GM18951 (cell line): ENCODE data around the gene CCDC6.
"Not testable (repeated sequence)": the region's sequence is repeated elsewhere in the genome, so short reads cannot be mapped to it uniquely, and the experiment has no call there.

Experiments used
- POLR2A ChIP-seq: IDR thresholded peaks from 4 replicates; pipeline ENCODE4 v1.6.1; 2011; ENCODE audit warnings: mild to moderate bottlenecking; ENCODE audit not compliant: insufficient read length, insufficient read depth; ENCODE audit errors: extremely low read depth
- in situ Hi-C: fragments of 300-500 bp; cut with MboI; formaldehyde crosslinking; loops from one replicate; pipeline ENCODE4 v1.12.0; 2022; ENCODE audit warnings: low sequenced_read_pairs, mixed read lengths, inconsistent platforms; ENCODE audit not compliant: unreplicated experiment

The CCDC6 gene

DNA sequence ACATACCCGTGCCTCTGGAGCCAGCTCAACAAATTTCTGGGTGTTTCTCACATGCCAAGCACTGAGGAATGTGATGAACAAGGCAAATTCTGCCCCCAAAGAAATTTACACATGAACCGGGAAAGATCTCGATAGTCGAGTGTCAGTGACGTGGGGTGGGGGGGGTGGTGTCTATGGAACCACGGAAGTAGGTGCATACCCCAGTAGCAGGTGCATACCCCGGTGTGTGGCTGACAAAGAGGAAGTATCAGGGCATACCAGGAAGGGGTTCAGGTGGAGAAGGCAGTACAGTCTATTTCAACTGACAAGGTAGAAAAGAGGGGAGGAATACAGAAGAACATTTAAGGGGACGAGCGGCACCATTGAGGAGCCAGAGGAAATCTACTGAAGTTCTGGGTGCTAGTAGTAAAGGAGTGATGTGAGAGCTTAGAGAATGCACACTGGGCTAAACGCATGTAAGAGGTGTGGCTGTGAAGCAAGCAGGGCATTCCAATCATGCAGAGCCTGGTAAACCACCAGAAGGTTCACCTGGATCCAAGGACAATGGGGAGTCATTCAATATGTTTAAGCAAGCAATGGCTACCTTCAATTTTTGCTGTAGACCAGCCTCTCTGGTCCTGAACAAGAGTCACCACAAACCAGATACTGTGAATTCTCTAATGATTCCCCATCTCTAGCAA, 6.2 kb downstream of the CCDC6 start:
- TF ChIP-seq POLR2A, result no peak
- in situ Hi-C loops, result no loop called here

DNA sequence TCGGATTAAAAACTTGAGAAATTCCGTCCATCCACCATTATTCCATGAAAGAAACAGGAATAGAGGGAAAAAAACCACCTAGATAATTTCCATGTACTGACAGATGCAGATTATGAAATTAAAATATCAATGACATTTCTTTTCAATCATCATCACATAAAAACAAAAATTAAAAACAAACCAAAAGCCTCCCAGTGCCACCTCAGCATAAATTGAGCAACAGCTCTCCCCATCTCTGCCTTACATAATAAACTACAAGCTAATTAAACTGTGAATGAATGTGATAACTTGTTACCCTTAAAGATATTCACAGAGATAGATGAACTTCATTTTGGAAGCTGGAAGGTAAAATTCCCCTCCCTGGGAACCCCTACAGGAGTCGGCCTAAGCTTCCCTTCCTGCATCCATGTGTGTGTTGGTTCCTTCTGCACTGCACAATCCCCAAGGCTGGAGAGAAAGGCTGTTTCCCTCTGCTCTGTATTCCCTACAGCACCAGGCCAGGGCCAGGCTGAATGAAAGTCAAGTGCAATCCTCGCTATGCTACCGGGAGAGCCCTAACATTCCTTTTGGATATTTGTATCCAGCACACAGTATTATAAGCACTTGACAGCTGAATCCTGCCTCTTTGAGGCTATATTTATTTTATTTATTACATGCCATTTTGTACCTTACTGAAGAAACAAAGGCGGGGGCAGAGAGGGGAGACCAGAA, 8.1 kb downstream of the CCDC6 start:
- in situ Hi-C loops, result no loop called here
- no peak for TF ChIP-seq POLR2A

DNA sequence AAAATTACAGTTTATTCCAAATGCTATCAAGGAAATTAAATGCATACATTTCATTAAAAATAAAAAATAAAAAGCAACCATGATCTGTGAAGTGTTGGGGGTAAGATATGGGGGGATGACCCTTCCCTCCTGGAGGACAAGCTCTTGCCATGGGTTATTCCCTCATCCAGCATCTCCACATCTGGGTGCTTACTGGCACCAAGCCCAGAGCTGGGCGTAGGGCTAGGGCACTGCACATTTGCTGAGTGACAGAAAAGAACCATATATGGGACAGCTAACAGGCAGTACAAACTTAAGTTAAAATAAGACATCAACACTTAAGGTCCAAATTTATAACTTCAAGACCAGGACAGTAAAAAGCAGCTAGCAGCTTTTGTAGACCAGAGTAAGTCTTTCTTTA, 10.2 kb downstream of the CCDC6 start:
- no peak for TF ChIP-seq POLR2A
- in situ Hi-C loops, result no loop called here

DNA sequence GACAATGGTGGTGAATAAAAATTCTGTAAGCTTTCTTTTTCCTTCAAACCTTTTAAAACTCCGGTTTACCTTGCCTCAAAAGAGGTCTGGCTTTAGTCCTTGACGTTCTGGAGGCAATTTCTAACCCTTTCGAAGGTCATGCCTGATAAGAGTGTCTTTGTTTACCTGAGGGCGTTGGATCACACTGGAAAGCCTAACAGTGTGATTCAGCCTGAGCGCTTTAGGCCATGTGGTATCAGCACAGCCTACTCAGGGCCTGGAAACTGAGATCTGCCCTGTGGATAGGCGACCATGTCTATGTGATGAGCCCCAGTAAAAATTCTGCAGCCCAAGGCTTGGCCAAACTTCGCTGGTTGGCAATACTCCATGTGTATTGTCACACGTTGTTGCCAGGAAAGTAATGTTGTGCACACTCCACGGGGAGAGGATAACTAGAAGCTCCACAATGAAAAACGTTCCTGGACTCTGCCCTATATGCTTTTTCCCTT, 10.7 kb downstream of the CCDC6 start:
- in situ Hi-C loops, result no loop called here
- no peak for TF ChIP-seq POLR2A

DNA sequence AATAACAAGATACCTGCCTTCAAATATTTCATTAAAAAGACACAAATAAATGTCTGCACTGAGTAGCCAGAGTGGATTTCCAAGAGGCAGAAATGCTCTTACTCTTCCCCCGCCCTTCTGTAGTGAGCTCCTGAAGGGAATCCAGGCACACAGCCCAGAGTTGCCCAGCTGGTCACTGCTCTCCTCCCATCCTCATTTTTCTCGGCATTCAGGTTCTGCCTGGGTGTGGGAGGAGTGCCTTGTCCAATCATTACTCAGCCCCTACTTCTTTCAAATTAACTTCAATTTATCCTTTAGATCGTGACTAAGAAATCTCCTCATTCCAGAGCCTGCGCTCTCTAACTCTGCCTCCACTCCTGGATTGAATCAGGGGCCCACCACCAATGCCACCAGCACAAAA, 12.2 kb downstream of the CCDC6 start:
- no peak for TF ChIP-seq POLR2A
- in situ Hi-C loops, result no loop called here

DNA sequence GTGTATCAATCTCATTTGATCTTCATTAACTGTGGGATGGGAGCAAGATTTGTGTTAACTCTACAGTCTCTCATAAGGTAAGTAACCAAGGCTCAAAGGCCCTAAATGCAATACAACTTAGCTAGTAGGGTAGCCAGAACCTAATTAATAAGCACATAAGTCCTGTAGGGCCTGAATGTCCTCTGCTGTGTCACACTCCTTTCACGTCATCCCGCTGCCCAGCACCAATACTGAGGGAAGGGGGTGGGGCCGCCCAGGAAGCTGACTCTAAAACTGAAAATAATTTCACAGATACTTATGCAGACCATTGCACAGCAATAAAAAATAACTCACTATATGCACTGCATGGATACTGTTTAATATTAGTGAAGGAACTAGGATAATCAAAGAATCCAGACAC, 13.7 kb downstream of the CCDC6 start:
- TF ChIP-seq POLR2A, result no peak
- in situ Hi-C loops, result no loop called here

DNA sequence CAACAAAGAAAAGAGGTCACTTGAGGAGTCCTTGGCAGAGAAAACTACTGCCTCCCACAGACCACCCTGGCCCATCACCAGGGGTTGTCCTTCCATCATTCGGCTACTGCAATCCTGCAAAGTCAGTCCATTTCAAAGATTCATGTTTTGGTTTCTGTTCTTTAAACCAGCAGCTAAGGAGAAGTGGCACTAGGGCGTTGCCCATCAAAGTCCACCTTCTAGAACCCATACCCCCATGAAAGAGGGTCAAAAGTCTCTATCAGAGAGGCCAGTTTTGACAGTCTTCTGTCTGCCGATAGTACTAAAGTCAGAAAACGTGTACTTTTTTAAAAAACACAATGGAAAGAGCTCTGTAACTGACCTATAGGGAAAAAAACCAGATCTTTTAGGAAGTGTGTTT, 14.4 kb downstream of the CCDC6 start:
- TF ChIP-seq POLR2A, result no peak
- in situ Hi-C loops, result no loop called here

DNA sequence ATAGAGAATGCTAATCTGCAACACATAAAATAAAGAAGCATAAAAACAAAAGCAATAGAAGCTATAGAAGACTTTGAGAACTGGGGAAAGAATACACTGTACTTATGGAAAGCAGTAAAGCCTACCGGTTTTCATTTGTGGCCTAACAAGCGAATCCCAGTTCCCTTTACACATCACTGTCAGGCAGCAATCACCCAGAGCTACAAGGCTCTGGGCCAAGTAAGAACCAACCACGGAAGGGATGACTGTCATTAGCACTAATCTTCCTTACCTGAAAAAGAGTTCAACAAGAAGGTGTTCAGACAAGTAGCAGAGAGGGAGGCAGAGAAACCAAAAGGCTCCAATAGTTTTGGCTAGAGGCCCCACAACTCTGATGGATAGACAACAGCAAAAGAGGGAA, 15.0 kb downstream of the CCDC6 start:
- TF ChIP-seq POLR2A, result no peak
- in situ Hi-C loops, result no loop called here

DNA sequence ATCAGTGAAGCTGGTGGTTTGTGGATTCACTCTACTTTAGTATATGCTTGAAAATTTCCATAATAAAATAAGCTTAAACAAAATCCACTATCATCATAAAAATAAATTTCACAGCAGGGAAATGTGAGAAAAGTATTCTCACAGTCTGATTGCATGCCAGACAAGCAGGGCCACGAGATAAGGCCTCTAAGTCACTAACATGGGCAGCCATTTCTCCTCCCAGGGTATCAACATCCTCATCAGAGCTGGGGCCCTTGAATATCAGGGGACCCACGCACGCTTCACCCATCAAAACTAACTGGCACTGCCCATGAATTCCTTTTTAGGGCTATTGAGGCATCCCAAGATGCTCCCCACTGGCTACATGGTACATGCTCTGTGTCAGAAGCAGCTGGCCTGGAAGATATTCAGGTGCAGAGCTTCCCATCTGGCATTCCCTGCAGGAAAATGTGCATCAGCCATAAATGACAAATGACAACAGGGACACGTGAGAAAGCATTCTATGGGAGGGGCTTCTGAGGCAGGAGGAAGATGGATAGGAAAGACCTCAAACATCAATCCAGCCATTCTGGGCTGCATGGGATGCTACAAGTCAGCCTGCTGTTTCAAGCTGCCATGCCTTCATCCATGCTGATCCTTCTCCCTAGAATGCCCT, 17.4 kb downstream of the CCDC6 start:
- in situ Hi-C loops, result no loop called here
- TF ChIP-seq POLR2A, result no peak

DNA sequence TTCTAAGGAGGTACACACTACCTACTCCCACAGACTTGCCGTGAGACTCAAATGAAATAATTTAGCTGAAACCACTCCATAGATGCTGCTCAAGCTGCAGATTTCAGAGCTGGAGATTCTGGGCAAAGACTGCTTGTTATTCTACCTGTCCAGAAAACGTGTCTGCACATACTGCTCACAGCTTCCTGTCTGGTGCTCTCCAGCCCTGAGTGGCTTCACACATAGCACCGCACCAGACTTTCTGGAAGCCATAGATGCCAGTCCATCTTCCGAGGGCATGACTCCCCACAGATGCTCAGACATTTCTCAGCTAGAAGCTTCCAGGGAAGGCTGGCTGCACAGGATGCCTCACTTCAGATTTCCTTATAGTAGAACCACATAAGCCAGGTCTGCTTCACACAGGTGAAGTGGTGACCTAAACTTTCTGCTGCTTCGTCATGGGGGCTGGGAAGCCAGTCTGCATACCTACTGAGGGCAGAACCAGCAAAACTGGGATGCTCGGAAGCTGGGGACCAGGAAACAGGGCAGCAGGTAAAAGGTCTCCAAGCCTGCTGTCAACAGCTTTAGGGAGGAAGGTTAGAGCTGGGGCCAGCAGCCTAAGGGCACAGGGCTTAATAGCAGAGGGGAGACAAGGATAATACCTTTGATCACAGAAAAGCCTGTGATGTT, 18.2 kb downstream of the CCDC6 start:
- no peak for TF ChIP-seq POLR2A
- in situ Hi-C loops, result no loop called here

DNA sequence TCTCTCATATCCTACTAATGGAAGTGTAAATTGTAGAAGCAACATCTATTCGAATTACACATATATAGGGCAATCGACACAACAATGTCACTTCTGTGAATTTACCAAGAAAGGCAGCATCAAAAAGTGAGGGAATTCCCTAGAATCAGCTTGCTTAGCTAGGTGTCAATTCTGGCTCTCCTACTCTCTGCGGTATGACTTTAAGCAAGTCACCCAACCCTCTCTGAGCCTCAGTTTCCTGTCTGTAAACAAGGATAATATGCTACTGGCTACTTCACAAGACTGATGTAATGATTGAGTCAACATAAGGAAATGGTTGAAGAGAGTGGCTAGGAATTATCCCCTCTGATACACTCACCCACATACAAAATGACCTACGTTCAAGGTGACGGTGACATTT, 19.4 kb downstream of the CCDC6 start:
- no peak for TF ChIP-seq POLR2A
- in situ Hi-C loops, result no loop called here

DNA sequence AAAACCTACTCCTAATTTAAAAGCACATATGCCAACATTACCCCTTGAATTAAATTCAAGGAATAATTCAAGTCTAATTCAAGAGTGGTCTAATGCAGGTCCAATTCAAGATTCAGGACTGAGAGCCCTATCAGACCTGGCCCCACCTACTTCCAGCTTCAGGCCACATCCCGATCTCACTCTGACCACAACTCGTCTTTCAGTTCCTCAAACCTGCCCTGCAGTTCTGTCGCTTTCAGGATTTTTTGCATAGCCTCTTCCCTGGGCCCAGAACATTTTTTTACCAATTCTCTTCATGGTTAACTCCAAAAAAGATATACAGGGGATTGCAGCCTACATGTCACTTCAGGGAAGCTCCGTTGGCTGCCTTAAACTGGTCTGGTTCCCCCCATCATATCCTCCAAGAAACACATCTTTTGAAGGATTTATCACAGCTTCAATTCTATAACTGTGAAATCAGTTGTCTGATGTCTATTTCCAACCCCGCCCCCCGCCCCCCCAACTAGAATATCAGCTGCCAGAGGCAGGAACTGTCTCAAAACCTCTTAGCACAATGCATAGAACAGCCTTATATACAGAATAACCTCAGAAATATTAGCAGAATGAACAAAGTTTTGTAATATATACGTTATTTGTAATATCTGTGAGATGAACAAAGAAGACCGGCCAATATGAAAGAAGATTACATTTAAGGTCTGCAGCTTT, 20.8 kb downstream of the CCDC6 start:
- in situ Hi-C loops, result no loop called here

DNA sequence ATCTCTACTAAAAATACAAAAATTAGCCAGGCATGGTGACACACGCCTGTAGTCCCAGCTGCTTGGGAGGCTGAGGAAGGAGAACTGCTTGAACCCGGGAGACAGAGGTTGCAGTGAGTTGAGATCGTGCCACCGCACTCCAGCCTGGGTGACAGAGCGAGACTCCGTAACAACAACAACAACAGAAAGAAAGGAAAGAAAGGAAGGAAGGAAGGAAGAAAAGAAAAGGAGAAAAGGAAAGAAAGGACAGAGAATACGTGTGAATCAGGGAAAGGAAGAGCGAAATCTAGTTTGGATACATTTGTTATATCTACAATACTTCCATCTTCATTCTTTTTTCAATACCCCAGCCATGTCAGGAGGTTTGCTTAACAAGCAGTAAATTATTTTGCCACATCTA, 21.5 kb downstream of the CCDC6 start:
- in situ Hi-C loops, result not testable (repeated sequence)

More for the DNA sequence above, 20.8 kb downstream of the CCDC6 start:
- TF ChIP-seq POLR2A, result no peak
